Measurements from ENCODE around the gene OR2B6.

GRCh38 chr6:27956941-27957340, at the start of gene OR2B6:
- no peak for TF ChIP-seq CTCF (conservative IDR thresholded peaks at IDR 0.05; ENCODE audit: low read length)
- no peak for TF ChIP-seq EZH2phosphoT487 (IDR thresholded peaks at IDR 0.05; ENCODE audit: borderline replicate concordance)
